Activated CD4-positive, CD25-positive, alpha-beta regulatory T cell treated with anti-CD3 and anti-CD28 coated beads, Interleukin-2, amount 50 U/mL, for 16 hours (primary cell): ENCODE results near the gene PHF20.
"Not testable (repeated sequence)": the region's sequence is repeated elsewhere in the genome, so short reads cannot be mapped to it uniquely, and the experiment has no call there.

ENCODE experiments used
- DNase-seq: peaks from one replicate; pipeline ENCODE4 v3.0.0-alpha.2; 2020; ENCODE audit warnings: low read depth, low spot score

PHF20 gene

GRCh38 chr20:35776513-35777101, 4.8 kb downstream of the PHF20 start:
- DNase-seq = no peak

DNA sequence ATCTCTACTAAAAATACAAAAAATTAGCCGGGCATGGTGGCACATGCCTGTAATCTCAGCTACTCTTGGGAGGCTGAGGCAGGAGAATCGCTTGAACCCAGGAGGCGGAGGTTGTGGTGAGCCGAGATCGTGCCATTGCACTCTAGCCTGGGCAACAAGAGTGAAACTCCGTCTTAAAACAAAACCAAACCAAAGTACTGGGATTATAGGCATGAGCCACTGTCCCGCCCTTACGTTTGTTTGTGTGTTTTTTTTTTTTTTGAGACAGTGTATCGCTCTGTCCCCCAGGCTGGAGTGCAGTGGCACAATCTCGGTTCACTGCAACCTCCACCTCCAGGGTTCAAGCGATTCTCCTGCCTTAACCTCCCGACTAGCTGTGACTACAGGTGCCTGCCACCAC, 12.0 kb downstream of the PHF20 start:
- not testable (repeated sequence) for DNase-seq

DNA sequence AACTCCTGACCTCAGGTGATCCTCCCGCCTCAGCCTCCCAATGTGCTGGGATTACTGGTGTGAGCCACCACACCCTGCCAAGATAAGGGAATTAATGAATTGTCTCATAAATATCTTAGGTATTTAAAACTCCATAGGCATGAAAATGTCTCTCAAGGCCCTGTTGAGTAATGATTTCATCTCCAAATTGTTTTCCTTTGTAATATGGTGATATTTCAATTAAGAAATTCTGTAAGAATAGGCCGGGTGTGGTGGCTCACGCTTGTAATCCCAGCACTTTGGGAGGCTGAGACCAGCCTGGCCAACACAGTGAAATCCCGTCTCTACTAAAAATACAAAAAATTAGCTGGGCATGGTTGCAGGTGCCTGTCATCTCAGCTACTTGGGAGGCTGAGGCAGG, 13.7 kb downstream of the PHF20 start:
- DNase-seq = not testable (repeated sequence)

DNA sequence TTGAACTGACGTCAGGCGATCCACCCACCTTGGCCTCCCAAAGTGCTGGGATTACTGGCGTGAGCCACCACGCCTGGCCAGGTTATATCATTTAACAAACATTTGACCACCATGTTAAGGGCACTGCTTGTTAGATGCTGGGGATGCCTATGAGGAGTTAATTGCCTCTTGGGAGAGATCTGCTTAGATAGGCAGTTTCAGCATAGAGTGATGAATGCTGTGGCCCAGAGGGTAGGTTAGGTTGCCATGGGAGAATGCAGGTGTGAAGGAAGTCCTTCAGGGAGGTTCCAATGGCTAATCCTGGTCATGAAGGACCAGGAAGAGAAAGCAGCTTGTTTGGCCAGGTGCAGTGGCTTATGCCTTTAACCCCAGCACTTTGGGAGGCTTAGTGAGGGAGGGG, 17.0 kb downstream of the PHF20 start:
- no peak for DNase-seq

DNA sequence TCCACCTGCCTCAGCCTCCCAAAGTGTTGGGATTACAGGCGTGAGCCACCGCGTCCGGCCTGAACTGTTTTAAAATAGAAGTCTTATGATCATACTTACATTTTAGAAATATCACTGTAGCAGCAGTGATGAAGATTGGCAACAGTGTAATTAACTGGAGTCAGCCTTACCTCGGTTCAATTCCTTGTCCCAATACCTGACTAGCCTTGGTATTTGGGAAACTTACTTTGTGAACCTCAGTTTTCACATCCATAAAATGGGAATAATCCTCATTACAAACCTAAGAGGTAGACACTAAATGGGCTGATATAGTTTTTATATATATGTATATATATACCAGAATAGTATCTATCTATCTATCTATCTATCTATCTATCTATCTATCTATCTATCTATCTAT, 19.3 kb downstream of the PHF20 start:
- DNase-seq = no peak

GRCh38 chr20:35791821-35792220, 20.0 kb downstream of the PHF20 start:
- DNase-seq = no peak

DNA sequence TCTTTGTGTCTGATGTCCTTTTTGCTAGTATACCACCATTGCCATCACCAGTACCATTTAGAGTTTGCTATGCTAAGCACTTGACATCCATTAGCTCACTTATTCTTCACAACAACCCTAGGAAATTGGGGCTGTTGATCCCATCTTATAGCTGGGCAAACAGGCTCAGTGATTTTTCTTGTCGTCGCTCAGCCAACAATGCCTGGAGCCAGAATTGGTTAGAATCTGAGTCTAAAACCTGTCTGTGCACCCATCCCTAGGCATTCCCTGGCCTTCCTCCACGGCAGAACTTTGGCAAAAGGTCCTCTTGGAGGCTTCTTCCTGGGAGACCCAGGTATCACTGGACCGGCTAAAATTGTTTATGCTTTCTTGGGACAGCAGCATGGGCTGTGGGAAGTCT, 20.9 kb downstream of the PHF20 start:
- no peak for DNase-seq

DNA sequence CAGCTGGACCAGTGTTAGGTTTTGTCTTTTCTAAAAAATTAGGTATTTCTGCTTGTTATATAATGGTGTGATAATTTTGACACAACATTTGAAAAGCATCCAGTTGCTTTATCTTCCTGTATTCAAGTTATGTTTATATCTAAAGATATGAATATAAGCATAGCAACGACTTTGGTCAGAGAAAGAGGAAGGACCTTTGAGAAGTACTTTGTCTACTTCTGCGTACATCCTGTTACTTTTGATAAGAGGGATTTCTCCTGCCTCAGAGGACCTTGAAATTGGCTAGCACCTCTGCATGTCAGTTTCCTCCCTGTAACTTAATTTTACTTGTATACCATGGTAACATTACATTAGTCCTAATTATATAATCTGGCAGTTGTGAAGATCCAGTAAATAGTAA, 24.8 kb downstream of the PHF20 start:
- DNase-seq = no peak

DNA sequence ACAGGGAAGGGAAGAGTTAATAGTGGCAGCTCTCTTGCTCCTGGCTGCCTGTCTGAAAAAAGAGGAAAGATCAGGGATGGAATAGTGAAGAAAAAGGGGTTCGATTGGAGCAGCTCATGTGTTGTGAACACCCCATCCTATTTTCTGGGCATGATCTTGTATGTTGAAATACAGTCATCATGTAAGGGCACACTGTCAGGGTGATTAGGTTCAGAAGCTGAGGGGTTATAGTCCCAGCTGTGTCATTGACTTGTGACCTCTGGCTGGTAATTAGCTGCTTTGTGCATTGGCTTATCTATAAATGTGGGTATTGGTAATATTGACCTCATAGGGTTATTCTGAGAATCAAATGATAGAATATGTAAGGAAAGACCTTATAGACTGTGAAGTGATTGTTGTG, 30.1 kb downstream of the PHF20 start:
- no peak for DNase-seq

DNA sequence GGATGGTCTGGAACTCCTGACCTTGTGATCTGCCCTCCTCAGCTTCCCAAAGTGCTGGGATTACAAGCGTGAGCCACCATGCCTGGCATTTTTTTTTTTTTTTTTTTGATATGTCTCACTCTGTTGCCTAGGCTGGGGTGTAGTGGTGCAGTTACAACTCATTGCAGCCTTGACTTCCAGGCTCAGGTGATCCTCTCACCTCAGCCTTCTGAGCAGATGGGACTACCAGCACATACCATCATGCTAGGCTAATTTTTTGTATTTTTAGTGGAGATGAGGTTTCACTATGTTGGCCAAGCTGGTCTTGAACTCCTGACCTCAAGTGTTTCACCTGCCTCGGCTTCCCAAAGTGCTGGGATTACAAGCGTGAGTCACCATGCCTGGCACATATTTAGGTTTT, 34.3 kb downstream of the PHF20 start:
- no peak for DNase-seq

- no peak for DNase-seq
Observed at GRCh38 chr20:35807877-35808276, 36.1 kb downstream of the PHF20 start.

DNA sequence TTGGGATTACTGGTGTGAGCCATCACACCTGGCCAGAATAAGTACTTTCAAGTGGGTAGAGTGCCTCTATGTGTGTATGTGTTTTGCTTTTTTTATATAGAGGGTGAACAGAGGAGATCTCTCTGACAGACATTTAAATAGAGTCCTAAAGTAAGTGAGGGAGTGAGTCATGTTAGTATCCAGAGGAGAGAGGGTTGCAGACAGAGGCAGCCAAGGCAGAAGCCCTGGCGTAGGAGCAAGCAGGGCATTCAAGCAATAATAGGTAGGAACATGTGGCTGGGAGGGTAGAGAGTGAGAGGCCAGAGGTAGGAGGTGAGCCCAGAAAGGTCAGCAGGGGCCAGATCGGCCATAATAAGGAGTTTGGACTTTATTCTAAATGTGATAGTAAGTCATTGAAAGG, 48.9 kb downstream of the PHF20 start:
- no peak for DNase-seq

GRCh38 chr20:35821807-35822242, 50.0 kb downstream of the PHF20 start:
- DNase-seq = no peak

DNA sequence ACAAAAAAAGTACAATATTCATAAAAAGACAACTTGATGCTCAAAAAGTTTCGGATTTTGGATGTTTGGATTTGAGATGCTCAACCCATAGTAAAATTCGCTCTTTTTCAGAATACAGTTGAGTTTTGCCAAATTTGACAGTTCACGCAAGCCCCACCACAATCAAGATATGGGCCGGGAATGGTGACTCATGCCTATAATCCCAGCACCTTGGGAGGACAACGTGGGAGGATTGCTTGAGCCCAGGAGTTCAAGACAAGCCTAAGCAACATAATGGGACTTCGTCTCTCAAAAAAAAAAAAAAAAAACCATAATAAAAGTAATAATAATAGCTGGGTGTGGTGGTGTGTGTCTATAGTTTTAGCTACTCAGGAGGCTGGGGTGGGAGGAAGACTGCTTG, 51.3 kb downstream of the PHF20 start:
- DNase-seq = no peak

GRCh38 chr20:35823937-35824336, 52.1 kb downstream of the PHF20 start:
- no peak for DNase-seq

DNA sequence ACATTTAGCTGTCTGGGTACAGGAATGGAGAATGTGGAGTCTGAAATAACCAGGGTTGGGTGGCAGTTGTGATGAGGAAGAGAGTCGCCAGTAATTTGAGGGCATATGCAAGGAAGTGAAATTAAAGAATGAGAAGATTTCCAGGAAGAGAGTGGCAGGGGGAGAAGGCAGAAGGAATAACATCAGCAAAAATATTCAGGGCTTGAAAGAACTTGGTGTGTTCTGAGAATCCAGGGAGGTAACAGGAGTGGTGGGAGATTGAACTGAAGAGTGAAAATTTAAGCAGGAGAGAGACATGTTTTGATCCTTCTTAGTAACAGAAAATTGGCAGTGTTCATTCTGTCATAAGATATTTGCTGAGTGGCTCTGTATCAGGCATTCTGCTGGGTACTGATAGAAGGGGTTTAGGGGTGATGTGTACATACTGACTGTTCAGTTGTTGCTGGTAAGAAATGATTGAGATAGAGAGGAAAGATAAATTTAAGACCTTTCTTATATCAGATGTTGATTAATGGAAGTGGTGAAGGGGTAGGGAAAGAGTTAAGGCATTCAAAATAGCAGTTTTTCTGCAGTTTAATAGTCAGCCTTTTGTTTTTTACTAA, 54.7 kb downstream of the PHF20 start:
- no peak for DNase-seq

- DNase-seq = no peak
Observed at GRCh38 chr20:35828434-35828833, 56.6 kb downstream of the PHF20 start.

GRCh38 chr20:35828916-35829315, 57.1 kb downstream of the PHF20 start:
- DNase-seq = no peak

DNA sequence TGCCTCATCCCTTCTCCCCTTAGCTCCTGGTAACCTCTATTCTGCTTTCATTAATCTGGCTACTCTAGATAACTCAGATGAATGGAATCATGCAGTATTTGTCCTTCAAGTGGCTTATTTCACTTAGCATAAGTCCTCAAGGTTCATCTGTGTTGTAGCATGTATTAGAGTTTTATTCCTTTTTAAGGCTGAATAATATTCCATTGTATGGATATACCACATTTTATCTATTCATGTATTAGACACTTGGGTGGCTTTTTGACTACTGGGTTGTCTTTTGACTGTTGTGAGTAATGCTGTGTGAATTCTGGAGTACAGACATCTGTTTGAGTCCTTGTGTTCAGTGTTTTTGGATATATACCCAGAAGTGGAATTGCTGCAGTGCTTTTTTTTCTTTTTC, 58.4 kb downstream of the PHF20 start:
- DNase-seq = no peak

DNA sequence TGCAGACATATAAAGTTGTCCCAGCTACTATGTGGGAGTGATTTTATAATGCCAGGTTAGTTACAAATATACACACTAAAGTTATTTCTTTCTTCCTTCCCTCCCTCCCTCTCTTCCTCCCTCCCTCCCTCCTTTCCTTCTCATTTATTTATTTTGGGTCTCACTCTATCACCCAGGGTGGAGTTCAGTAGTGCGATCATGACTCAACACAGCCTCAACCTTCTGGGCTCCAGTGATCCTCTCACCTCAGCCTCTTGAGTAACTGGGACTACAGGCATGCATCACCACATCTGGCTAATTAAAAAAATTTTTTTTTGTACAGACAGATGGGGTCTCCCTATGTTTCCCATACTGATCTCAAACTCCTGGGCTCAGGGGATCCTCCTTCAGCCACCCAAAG, 59.2 kb downstream of the PHF20 start:
- no peak for DNase-seq

DNA sequence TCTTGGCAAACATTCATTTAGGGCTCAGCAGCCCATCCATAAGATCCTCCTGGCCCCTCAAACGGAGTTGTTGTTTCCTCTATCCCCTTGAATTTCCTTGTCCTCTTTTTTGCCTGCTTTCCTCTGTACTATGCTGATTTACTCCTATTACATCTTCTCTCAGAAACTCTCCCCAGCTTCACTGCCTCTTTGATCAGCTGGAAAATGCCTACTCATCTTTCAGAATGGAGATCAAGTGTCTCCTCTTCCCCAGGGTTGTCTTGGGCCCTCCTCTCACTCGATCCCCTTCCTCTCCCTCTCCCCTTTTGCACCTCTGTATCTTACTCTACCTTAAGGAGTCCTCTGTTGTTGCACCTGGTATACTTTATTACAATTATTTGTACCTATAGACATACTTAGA, 60.2 kb downstream of the PHF20 start:
- DNase-seq = no peak

DNA sequence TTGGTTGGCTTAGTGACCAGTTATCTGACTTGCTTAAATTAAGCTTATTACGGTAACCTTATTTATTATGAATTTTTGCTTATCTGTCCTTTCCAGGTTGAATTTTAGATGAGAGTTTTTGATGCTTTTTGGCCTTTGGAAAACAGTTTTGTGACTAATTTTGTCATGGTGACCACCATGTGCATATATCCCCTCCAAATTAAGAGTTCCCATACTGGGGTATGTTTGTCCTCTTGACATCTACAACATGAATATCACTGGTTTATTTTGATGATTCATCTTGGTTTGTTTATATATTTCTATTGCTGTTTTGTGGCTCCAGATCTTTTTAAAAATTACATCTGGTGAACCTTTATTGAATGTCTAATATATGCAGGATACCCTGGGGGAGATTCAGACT, 61.4 kb downstream of the PHF20 start:
- DNase-seq = no peak

- DNase-seq = no peak
Observed at GRCh38 chr20:35837577-35838195, 65.9 kb downstream of the PHF20 start.

DNA sequence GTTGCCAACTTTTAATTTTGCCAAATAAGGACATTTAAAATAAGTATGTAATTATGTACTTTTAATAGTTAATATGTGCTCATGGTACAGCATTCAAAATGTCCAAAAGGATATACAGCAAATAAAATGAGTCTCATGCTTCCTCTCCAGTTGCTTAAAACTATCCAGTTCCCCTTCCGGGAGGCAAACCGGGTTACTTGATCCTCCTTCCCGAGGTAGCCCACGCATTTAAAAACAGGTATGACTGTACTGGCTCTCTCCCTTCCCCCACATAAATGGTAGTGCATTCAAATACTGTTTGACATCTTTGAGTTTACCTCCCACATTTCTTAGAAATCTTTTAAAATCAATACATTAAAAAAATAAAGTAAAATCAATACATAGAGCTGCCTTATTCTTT, 66.4 kb downstream of the PHF20 start:
- no peak for DNase-seq
